Retinal pigment epithelial cell (primary cell): ENCODE measurements around the gene MIB2.

Experiments used
- DNase-seq: peaks from one replicate; pipeline ENCODE4 v3.0.0-alpha.2; 2010; ENCODE audit warnings: low read depth
- H3K4me3 ChIP-seq: 2 replicates; pipeline ENCODE4 v1.5.1; 2011; ENCODE audit warnings: mild to moderate bottlenecking, low read length, control low read depth, moderate library complexity
- CTCF ChIP-seq: conservative IDR thresholded peaks from 2 replicates; pipeline ENCODE4 v1.5.1; 2011; ENCODE audit warnings: low read depth, low read length, control low read depth, inconsistent platforms

MIB2 gene

GRCh38 chr1:1610796-1611195 is 4.5 kb upstream of the MIB2 start:
- TF ChIP-seq CTCF: no peak
- DNase-seq: no peak

GRCh38 chr1:1612104-1612400 is 3.2 kb upstream of the MIB2 start:
- H3K4me3 ChIP-seq: no peak overlapping the region
- TF ChIP-seq CTCF: no peak
- no peak for DNase-seq

More at GRCh38 chr1:1610796-1611195, 4.5 kb upstream of the MIB2 start:
- no peak overlapping the region for H3K4me3 ChIP-seq

GRCh38 chr1:1613509-1614082 is 1.7 kb upstream of the MIB2 start:
- no peak for DNase-seq
- no peak for TF ChIP-seq CTCF
- H3K4me3 ChIP-seq: peak overlapping the region; percentile 85

GRCh38 chr1:1614204-1614953 is 921 bp upstream of the MIB2 start:
- H3K4me3 ChIP-seq: peak overlapping the region; percentile 85
- TF ChIP-seq CTCF: no peak
- peak; percentile 42 for DNase-seq

GRCh38 chr1:1614954-1615255 is 395 bp upstream of the MIB2 start:
- peak overlapping the region; percentile 85 for H3K4me3 ChIP-seq
- TF ChIP-seq CTCF: no peak
- no peak for DNase-seq

- peak overlapping the region; percentile 63 for H3K4me3 ChIP-seq
- TF ChIP-seq CTCF: no peak
- no peak for DNase-seq
Measured at GRCh38 chr1:1616045-1616790, 918 bp downstream of the MIB2 start.

GRCh38 chr1:1616838-1617237 is 1.5 kb downstream of the MIB2 start:
- peak overlapping the region; percentile 63 for H3K4me3 ChIP-seq
- TF ChIP-seq CTCF: no peak
- DNase-seq: no peak
